ENCODE results near the gene MEG3.

Gene MEG3

GRCh38 chr14:100813291-100813690, 12.6 kb upstream of the MEG3 start:
- no peaks in the 10 kb centered on the region for H3K27me3 ChIP-seq (ENCODE audit: insufficient read depth, low read length, poor library complexity, severe bottlenecking)
- H3K9me2 ChIP-seq (replicated peaks; ENCODE audit: low read depth, low read length): no peaks in the 10 kb centered on the region
- no peaks in the 10 kb centered on the region for H4K20me1 ChIP-seq (ENCODE audit: insufficient read depth, low read length, poor library complexity, severe bottlenecking)
- peaks cover 32% of the 10 kb centered on the region; the same call in 1 of the 2 replicates for H3K9me3 ChIP-seq (ENCODE audit: insufficient read depth, low read depth, low read length)
- no peak for TF ChIP-seq EZH2phosphoT487 (IDR thresholded peaks at IDR 0.05; ENCODE audit: borderline replicate concordance)
- no peak for TF ChIP-seq CTCF (conservative IDR thresholded peaks at IDR 0.05; ENCODE audit: low read length)
- no peaks in the 10 kb centered on the region for H3K79me2 ChIP-seq (ENCODE audit: insufficient read depth, low read length)
- H3K4me3 ChIP-seq (ENCODE audit: low read length, poor library complexity, severe bottlenecking): no peak overlapping the region
- H2AFZ ChIP-seq (ENCODE audit: low read length): no peak overlapping the region
- H3F3A ChIP-seq (ENCODE audit: low read depth): no peaks in the 10 kb centered on the region
- H3K9ac ChIP-seq (ENCODE audit: low read depth, low read length, poor library complexity, severe bottlenecking): no peak overlapping the region
- H3K4me2 ChIP-seq (ENCODE audit: low read depth, low read length, poor library complexity, severe bottlenecking): no peak overlapping the region
- no peaks in the 10 kb centered on the region for H3K36me3 ChIP-seq (ENCODE audit: insufficient read depth, low read length)
- H3K4me1 ChIP-seq (ENCODE audit: insufficient read depth, low read length, poor library complexity, severe bottlenecking): peaks cover 3% of the 10 kb centered on the region

GRCh38 chr14:100815478-100816285, 10.2 kb upstream of the MEG3 start:
- H3K4me2 ChIP-seq (ENCODE audit: low read depth, low read length, poor library complexity, severe bottlenecking): no peak overlapping the region
- no peaks in the 10 kb centered on the region for H3K9me2 ChIP-seq (replicated peaks; ENCODE audit: low read depth, low read length)
- no peak overlapping the region for H3K9ac ChIP-seq (ENCODE audit: low read depth, low read length, poor library complexity, severe bottlenecking)
- peaks cover 14% of the 10 kb centered on the region; the same call in 1 of the 2 replicates for H3K9me3 ChIP-seq (ENCODE audit: insufficient read depth, low read depth, low read length)
- H4K20me1 ChIP-seq (ENCODE audit: insufficient read depth, low read length, poor library complexity, severe bottlenecking): no peaks in the 10 kb centered on the region
- H3K4me3 ChIP-seq (ENCODE audit: low read length, poor library complexity, severe bottlenecking): no peak overlapping the region
- no peaks in the 10 kb centered on the region for H3F3A ChIP-seq (ENCODE audit: low read depth)
- H3K27me3 ChIP-seq (ENCODE audit: insufficient read depth, low read length, poor library complexity, severe bottlenecking): no peaks in the 10 kb centered on the region
- no peaks in the 10 kb centered on the region for H3K79me2 ChIP-seq (ENCODE audit: insufficient read depth, low read length)
- H2AFZ ChIP-seq (ENCODE audit: low read length): no peak overlapping the region
- H3K4me1 ChIP-seq (ENCODE audit: insufficient read depth, low read length, poor library complexity, severe bottlenecking): peaks cover 3% of the 10 kb centered on the region
- no peaks in the 10 kb centered on the region for H3K36me3 ChIP-seq (ENCODE audit: insufficient read depth, low read length)
- TF ChIP-seq EZH2phosphoT487 (IDR thresholded peaks at IDR 0.05; ENCODE audit: borderline replicate concordance): no peak
- no peak for TF ChIP-seq CTCF (conservative IDR thresholded peaks at IDR 0.05; ENCODE audit: low read length)

GRCh38 chr14:100816286-100816949, 9.5 kb upstream of the MEG3 start:
- no peak overlapping the region for H3K4me2 ChIP-seq (ENCODE audit: low read depth, low read length, poor library complexity, severe bottlenecking)
- no peaks in the 10 kb centered on the region for H4K20me1 ChIP-seq (ENCODE audit: insufficient read depth, low read length, poor library complexity, severe bottlenecking)
- H3K9ac ChIP-seq (ENCODE audit: low read depth, low read length, poor library complexity, severe bottlenecking): no peak overlapping the region
- no peaks in the 10 kb centered on the region for H3K9me2 ChIP-seq (replicated peaks; ENCODE audit: low read depth, low read length)
- H3K4me3 ChIP-seq (ENCODE audit: low read length, poor library complexity, severe bottlenecking): no peak overlapping the region
- H3K36me3 ChIP-seq (ENCODE audit: insufficient read depth, low read length): no peaks in the 10 kb centered on the region
- H3K9me3 ChIP-seq (ENCODE audit: insufficient read depth, low read depth, low read length): peaks cover 6% of the 10 kb centered on the region; the same call in 1 of the 2 replicates
- H2AFZ ChIP-seq (ENCODE audit: low read length): no peak overlapping the region
- H3K27me3 ChIP-seq (ENCODE audit: insufficient read depth, low read length, poor library complexity, severe bottlenecking): no peaks in the 10 kb centered on the region
- TF ChIP-seq CTCF (conservative IDR thresholded peaks at IDR 0.05; ENCODE audit: low read length) (no peak), EZH2phosphoT487 (IDR thresholded peaks at IDR 0.05; ENCODE audit: borderline replicate concordance) (no peak)
- peaks cover 3% of the 10 kb centered on the region for H3K4me1 ChIP-seq (ENCODE audit: insufficient read depth, low read length, poor library complexity, severe bottlenecking)
- H3K79me2 ChIP-seq (ENCODE audit: insufficient read depth, low read length): no peaks in the 10 kb centered on the region
- no peaks in the 10 kb centered on the region for H3F3A ChIP-seq (ENCODE audit: low read depth)

All from Loucy (cell line).